Gastroesophageal sphincter (tissue), 4 donors: ENCODE data around the gene CDK4. TPM values are rescaled to one million over a fixed set of nuclear protein-coding genes. Genes with fewer than 3 reads are reported as not detected.

Experiments
- ATAC-seq: fragments of 150-250 bp; one replicate; pipeline ENCODE4 v1.9.1; 2016; ENCODE audit warnings: mild to moderate bottlenecking, moderate library complexity
- H3K27ac ChIP-seq, 4 donors: fragments of 200-600 bp; sonication (generic) in 3 of 4; 1 replicate in 3 of 4; 2 replicates in 1 of 4; pipeline ENCODE4 v1.5.1; 2016 to 2019
- H3K27me3 ChIP-seq: fragments of 200-600 bp; sonication (generic); one replicate; pipeline ENCODE4 v1.5.1; 2019
- H3K36me3 ChIP-seq, 2 donors: fragments of 200-600 bp; sonication (generic); one replicate each; pipeline ENCODE4 v1.5.1; 2019; ENCODE audit warnings: control low read depth in 1 of 2
- H3K4me1 ChIP-seq, 3 donors: fragments of 200-600 bp; sonication (generic); 1 replicate in 2 of 3; 2 replicates in 1 of 3; pipeline ENCODE4 v1.5.1; 2016 to 2019; ENCODE audit warnings: control low read depth in 2 of 3
- H3K4me3 ChIP-seq, 2 donors: fragments of 200-600 bp; sonication (generic); one replicate each; pipeline ENCODE4 v1.5.1; 2019; ENCODE audit warnings: mild to moderate bottlenecking in 1 of 2, moderate library complexity in 1 of 2
- H3K9me3 ChIP-seq, 3 donors: fragments of 200-600 bp; sonication (generic); one replicate each; pipeline ENCODE4 v1.5.1; 2017 to 2019; ENCODE audit warnings: control low read depth in 2 of 3
- EP300 ChIP-seq: sonication (generic); formaldehyde crosslinking; IDR thresholded peaks from one replicate; pipeline ENCODE4 v1.6.1; 2017; ENCODE audit warnings: antibody characterized with exemption, mild to moderate bottlenecking
- POLR2A ChIP-seq, 2 donors: fragments of 450-650 bp; IDR thresholded peaks; one replicate each; pipeline ENCODE4 v1.6.1; 2017; ENCODE audit warnings: antibody characterized with exemption in 2 of 2, mild to moderate bottlenecking in 2 of 2, moderate library complexity in 1 of 2
- POLR2AphosphoS5 ChIP-seq: sonication (generic); formaldehyde crosslinking; IDR thresholded peaks from one replicate; pipeline ENCODE4 v1.6.1; 2017; ENCODE audit warnings: antibody characterized with exemption
- WGBS, 2 donors: methylation state at CpG; one replicate each; pipeline ENCODE4 v1.1.5; 2018; ENCODE audit warnings: low coverage in 1 of 2; 5-methylcytosine and 5-hydroxymethylcytosine counted together
- total RNA-seq, 4 donors: library from RNA; depleted of rRNA; stranded (reverse); fragments of >200 nt; gene quantifications; one replicate each; pipeline ENCODE4 v1.1.0, GENCODE V29; 2016
- TF ChIP-seq, protein P1 (sequence below), 4 experiments: fragments of 200-600 bp in 2 of 4; fragments of 450-650 bp in 2 of 4; sonication (generic) in 1 of 4; IDR thresholded peaks; one replicate each; pipeline ENCODE4 v1.5.1; 2017 to 2019; ENCODE audit warnings: antibody characterized with exemption in 4 of 4, mild to moderate bottlenecking in 2 of 4, moderate library complexity in 2 of 4

CDK4 gene
- total RNA-seq, 4 donors from 2014 or later: 56.7 to 107 (median 101) TPM

DNA sequence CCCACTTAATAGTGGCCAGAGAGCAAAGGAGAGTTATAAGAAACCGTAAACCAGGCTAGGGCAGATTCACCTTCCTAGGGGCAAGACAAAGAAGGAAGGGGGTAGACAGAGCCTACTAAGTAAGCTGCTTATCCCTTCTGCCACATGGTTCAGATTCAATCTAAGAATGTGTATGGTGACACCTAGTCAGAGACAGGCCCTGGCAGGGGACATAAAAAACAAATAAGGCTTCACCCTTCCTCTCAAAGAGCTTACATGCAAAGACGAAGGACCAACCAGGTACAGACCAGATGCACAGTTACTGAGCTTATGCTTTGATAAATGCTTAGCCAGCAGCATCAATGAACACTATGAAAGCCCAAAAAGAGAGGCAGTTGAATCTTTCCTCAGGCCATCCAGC lies 10.4 kb upstream of the CDK4 start:
- Histone ChIP-seq H3K9me3 (no peaks in the 10 kb centered on the region), H3K27ac (no peak overlapping the region), H3K36me3 (peaks cover 0 to 35% of the 10 kb centered on the region in 2 donors), H3K4me1 (peaks cover 0 to 30% (median 28%) of the 10 kb centered on the region in 3 donors), H3K4me3 (no peak overlapping the region), H3K27me3 (peaks cover 68% of the 10 kb centered on the region)
- WGBS, 2 donors: 84 to 100% methylated on average over 2 of the region's 2 CpGs
- no peak for ATAC-seq
- TF ChIP-seq POLR2A (IDR thresholded peaks at IDR 0.05) (no peak), EP300 (no peak), POLR2AphosphoS5 (no peak)

- peaks cover 62% of the 10 kb centered on the region for H3K27me3 ChIP-seq
- peaks cover 0 to 28% (median 22%) of the 10 kb centered on the region in 3 donors for H3K4me1 ChIP-seq
- no peak for ATAC-seq
- no peaks in the 10 kb centered on the region for H3K9me3 ChIP-seq
- H3K4me3 ChIP-seq: no peak overlapping the region
- no peak overlapping the region for H3K27ac ChIP-seq
- H3K36me3 ChIP-seq: peaks cover 0 to 38% of the 10 kb centered on the region in 2 donors
- TF ChIP-seq EP300: no peak
- TF ChIP-seq POLR2A (IDR thresholded peaks at IDR 0.05): no peak
- TF ChIP-seq, protein P1, sequence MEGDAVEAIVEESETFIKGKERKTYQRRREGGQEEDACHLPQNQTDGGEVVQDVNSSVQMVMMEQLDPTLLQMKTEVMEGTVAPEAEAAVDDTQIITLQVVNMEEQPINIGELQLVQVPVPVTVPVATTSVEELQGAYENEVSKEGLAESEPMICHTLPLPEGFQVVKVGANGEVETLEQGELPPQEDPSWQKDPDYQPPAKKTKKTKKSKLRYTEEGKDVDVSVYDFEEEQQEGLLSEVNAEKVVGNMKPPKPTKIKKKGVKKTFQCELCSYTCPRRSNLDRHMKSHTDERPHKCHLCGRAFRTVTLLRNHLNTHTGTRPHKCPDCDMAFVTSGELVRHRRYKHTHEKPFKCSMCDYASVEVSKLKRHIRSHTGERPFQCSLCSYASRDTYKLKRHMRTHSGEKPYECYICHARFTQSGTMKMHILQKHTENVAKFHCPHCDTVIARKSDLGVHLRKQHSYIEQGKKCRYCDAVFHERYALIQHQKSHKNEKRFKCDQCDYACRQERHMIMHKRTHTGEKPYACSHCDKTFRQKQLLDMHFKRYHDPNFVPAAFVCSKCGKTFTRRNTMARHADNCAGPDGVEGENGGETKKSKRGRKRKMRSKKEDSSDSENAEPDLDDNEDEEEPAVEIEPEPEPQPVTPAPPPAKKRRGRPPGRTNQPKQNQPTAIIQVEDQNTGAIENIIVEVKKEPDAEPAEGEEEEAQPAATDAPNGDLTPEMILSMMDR (IDR thresholded peaks at IDR 0.05): no peak
- TF ChIP-seq POLR2AphosphoS5: no peak
- 89% methylated on average over 3 of the region's 4 CpGs; no CpG with 5 or more reads in 1 of the 2 donors for WGBS, 2 donors
Measured at GRCh38 chr12:57761391-57761998, 9.4 kb upstream of the CDK4 start.

DNA sequence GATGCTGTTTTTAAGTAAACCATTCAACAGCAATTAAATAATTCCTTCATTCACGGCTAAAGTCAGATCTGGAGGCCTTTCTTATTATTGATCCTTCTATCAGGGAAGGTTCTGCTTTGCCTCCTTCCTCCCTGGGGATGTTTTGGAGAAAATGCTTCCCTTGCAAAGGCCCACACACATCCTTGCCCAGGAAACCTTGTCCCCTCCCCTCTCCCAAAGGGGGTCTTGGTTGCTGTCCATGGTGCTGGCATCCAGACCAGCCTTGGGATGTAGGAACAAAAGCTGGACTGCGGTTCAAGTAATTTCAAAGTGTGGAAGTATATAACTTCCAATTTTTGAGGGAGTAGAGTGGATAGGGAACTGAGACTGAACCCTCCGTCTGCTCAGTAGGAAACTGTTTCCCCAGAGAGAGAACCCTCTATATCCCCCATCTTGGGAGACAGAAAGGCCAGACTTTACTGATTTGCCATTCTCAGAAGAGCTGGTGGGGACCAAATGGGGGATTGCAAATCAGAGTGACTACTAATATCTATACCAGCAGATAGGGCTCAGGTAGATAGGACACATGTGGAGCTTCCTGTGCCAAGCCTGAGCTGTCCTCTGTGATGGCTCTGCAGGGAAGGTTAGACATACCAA lies 8.4 kb upstream of the CDK4 start:
- Histone ChIP-seq H3K27me3 (peaks cover 51% of the 10 kb centered on the region), H3K9me3 (no peaks in the 10 kb centered on the region), H3K4me1 (peaks cover 0 to 26% (median 18%) of the 10 kb centered on the region in 3 donors), H3K27ac (no peak overlapping the region), H3K36me3 (peaks cover 0 to 38% of the 10 kb centered on the region in 2 donors), H3K4me3 (no peak overlapping the region)
- WGBS, 2 donors: 92% methylated on average over 2 of the region's 3 CpGs; no CpG with 5 or more reads in 1 of the 2 donors
- ATAC-seq: no peak
- TF ChIP-seq, protein P1 (IDR thresholded peaks at IDR 0.05): no peak
- no peak for TF ChIP-seq POLR2AphosphoS5
- TF ChIP-seq EP300: no peak
- TF ChIP-seq POLR2A (IDR thresholded peaks at IDR 0.05): no peak

DNA sequence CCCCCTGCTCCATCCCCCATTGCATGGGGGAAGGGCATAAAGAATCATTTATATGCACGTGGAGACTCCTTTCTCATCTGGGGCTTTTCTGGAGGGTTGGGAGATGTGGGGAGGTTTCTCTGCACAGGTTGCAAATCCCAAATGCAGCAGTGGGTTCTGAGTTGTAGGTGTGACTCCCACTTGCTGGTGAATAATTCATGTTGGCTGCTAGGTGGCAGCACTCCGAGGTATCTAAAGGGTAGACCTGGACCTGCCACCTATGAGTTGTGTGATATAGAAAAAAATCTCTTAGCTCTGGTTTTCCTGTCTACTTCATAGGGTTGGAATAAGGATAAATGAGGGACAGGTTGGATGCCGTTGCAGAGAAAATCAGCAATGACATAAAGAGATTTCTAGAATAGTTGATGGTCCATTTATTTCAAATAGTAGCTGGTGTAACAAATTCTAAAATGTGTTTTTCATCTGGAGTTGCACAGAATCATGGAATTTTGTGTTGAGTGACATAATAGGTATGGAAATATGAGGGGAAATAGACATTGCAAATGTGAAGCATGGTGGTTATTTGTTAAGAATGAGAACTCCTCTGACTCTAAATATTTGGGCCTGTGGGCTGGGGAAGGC lies 7.4 kb upstream of the CDK4 start:
- Histone ChIP-seq H3K9me3 (no peaks in the 10 kb centered on the region), H3K27ac (no peak overlapping the region), H3K4me1 (peaks cover 0 to 21% (median 8%) of the 10 kb centered on the region in 3 donors), H3K36me3 (peaks cover 0 to 38% of the 10 kb centered on the region in 2 donors), H3K27me3 (peaks cover 41% of the 10 kb centered on the region), H3K4me3 (no peak overlapping the region)
- 36 to 100% methylated on average over 1 to 3 of the region's 3 CpGs for WGBS, 2 donors
- TF ChIP-seq, protein P1 (IDR thresholded peaks at IDR 0.05): peak in 2 of 4 experiments; percentile 16 to 24
- no peak for TF ChIP-seq POLR2A (IDR thresholded peaks at IDR 0.05)
- TF ChIP-seq POLR2AphosphoS5: no peak
- TF ChIP-seq EP300: no peak
- ATAC-seq: no peak

DNA sequence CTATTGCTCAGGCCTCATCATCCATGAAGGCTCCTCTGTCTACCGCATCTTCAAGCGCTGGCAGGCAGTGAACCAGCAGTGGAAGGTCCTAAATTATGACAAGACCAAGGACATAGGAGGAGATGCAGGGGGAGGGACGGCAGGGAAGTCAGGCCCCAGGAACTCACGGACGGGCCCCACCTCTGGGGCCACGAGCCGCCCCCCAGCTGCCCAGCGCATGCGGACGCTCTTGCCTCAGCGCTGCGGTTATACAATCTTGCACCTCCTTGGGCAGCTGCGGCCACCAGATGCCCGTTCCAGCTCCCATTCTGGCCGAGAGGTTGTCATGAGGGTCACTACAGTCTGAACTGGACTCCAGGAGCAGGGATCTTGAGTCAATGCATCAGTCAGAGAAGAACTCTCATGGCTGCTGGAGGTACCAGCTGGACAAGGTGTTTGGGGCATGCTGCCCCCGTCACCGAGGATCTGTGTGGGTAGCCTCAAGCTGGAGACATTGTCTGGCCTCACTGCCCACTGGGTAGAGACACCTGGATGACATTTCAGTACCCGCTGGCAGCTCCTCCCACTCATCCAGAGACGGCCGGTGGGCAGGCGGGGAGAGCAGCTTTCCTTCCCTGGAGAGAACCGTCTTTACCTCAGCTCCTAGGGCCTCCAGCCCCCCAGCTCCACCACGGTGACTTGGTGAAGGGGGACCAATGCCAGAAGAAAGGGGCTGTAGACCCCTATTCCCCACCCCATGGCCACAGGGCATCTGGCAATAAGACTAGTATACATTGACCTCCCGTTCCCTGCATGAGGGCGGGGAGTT lies 6.6 kb upstream of the CDK4 start:
- H3K27ac ChIP-seq: no peak overlapping the region
- TF ChIP-seq EP300: no peak
- TF ChIP-seq, protein P1 (IDR thresholded peaks at IDR 0.05): no peak
- TF ChIP-seq POLR2AphosphoS5: no peak
- no peak for TF ChIP-seq POLR2A (IDR thresholded peaks at IDR 0.05)
- no peak overlapping the region for H3K4me3 ChIP-seq
- peaks cover 0 to 38% of the 10 kb centered on the region in 2 donors for H3K36me3 ChIP-seq
- ATAC-seq: no peak
- peaks cover 34% of the 10 kb centered on the region for H3K27me3 ChIP-seq
- H3K4me1 ChIP-seq: peaks cover 0 to 23% (median 6%) of the 10 kb centered on the region in 3 donors
- 50% methylated on average over 2 of the region's 25 CpGs; no CpG with 5 or more reads in 1 of the 2 donors for WGBS, 2 donors
- H3K9me3 ChIP-seq: no peaks in the 10 kb centered on the region
